MCF 10A (cell line): ENCODE results near the gene AARS2. TPM values are rescaled to one million over a fixed set of nuclear protein-coding genes. Genes with fewer than 3 reads are reported as not detected.
"Not testable (repeated sequence)": the region's sequence is repeated elsewhere in the genome, so short reads cannot be mapped to it uniquely, and the experiment has no call there.

Experiments
- BruUV-seq: library from RNA; stranded (reverse); fragments of 400-500 nt; replicated peaks from 2 replicates; lab custom pipeline; 2021; lab: Mats Ljungman, UMichigan
- CTCF ChIA-PET: fragments of 300-600 bp; sonication (Branson Sonifier 250); formaldehyde crosslinking; extraction: SDS; loops from one replicate; lab custom pipeline; 2021; ENCODE audit warnings: antibody characterized with exemption, inconsistent platforms; lab: Yijun Ruan, JAX
- POLR2A ChIA-PET: fragments of 300-600, 350-650 bp; sonication (Branson Sonifier 250); formaldehyde crosslinking; extraction: SDS; loops from one replicate; lab custom pipeline; 2020; ENCODE audit warnings: antibody characterized with exemption, inconsistent platforms; lab: Yijun Ruan, JAX
- DNase-seq: peaks from one replicate; pipeline ENCODE4 v3.0.0-alpha.2; 2018; ENCODE audit not compliant: unreplicated experiment
- H3K27ac Mint-ChIP-seq: one replicate; pipeline ENCODE4 v1.8.0; 2022; ENCODE audit warnings: mild to moderate bottlenecking, low read depth, mixed read lengths; ENCODE audit not compliant: unreplicated experiment
- H3K27me3 Mint-ChIP-seq: one replicate; pipeline ENCODE4 v1.8.0; 2022; ENCODE audit warnings: mixed read lengths; ENCODE audit not compliant: insufficient read depth, unreplicated experiment
- H3K36me3 Mint-ChIP-seq: one replicate; pipeline ENCODE4 v1.8.0; 2022; ENCODE audit warnings: mild to moderate bottlenecking, moderate library complexity, mixed read lengths; ENCODE audit not compliant: insufficient read depth, unreplicated experiment
- H3K4me1 Mint-ChIP-seq: one replicate; pipeline ENCODE4 v1.8.0; 2022; ENCODE audit warnings: mixed read lengths; ENCODE audit not compliant: insufficient read depth, unreplicated experiment
- H3K4me3 Mint-ChIP-seq: one replicate; pipeline ENCODE4 v1.8.0; 2022; ENCODE audit warnings: mild to moderate bottlenecking, moderate library complexity, mixed read lengths; ENCODE audit not compliant: unreplicated experiment
- H3K9me3 Mint-ChIP-seq: one replicate; pipeline ENCODE4 v1.8.0; 2022; ENCODE audit warnings: mixed read lengths; ENCODE audit not compliant: unreplicated experiment
- CTCF ChIP-seq: fragments of 200-600 bp; IDR thresholded peaks from one replicate; pipeline ENCODE4 v1.8.0; 2022; ENCODE audit warnings: antibody characterized with exemption, mild to moderate bottlenecking; ENCODE audit not compliant: unreplicated experiment
- intact Hi-C: fragments of 100-400 bp; cut with micrococcal nuclease; formaldehyde crosslinking; loops from 2 replicates; pipeline ENCODE4 v1.14.1; 2022
- total RNA-seq: library from RNA; stranded (reverse); gene quantifications from 2 replicates; pipeline ENCODE4 v1.2.3, GENCODE V29; 2022

AARS2 gene
- total RNA-seq, 1 experiment from 2014 or later: 15.5 TPM

- DNase-seq: no peak
- no TSS peak for BruUV-seq
- Mint-ChIP-seq H3K9me3 (no peaks in the 10 kb centered on the region), H3K36me3 (no peaks in the 10 kb centered on the region), H3K27ac (no peak overlapping the region), H3K27me3 (peaks cover 3% of the 10 kb centered on the region), H3K4me1 (no peaks in the 10 kb centered on the region), H3K4me3 (no peak overlapping the region)
- ChIA-PET POLR2A (no interaction called here), CTCF (interaction anchor here (0.6 kb wide), 1 partner anchor 13 kb away, joined by 3 read pairs; no protein-coding TSS in a partner anchor)
- intact Hi-C loops: no loop called here
- TF ChIP-seq CTCF: no peak
These were observed 36.9 kb upstream of the AARS2 start for GRCh38 chr6:44349904-44350649.

DNA sequence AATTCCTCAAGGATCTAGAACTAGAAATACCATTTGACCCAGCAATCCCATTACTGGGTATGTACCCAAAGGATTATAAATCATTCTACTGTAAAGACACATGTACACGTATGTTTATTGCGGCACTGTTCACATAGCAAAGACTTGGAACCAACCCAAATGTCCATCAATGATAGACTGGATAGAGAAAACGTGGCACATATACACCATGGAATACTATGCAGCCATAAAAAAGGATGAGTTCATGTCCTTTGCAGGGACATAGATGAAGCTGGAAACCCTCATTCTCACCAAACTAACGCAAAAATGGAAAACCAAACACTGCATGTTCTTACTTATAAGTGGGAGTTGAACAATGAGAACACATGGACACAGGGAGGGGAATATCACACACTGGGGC is 33.7 kb upstream of the AARS2 start:
- H3K36me3 Mint-ChIP-seq, POLR2A ChIA-PET, intact Hi-C loops, DNase-seq, BruUV-seq, H3K4me1 Mint-ChIP-seq, H3K27ac Mint-ChIP-seq, H3K4me3 Mint-ChIP-seq, H3K9me3 Mint-ChIP-seq: not testable (repeated sequence)
- CTCF ChIA-PET: interaction anchor here (0.6 to 1.0 kb wide), 2 partner anchors 9 to 14 kb away, joined by 3 read pairs; no protein-coding TSS in a partner anchor
- H3K27me3 Mint-ChIP-seq: peaks cover 35% of the 10 kb centered on the region

DNA sequence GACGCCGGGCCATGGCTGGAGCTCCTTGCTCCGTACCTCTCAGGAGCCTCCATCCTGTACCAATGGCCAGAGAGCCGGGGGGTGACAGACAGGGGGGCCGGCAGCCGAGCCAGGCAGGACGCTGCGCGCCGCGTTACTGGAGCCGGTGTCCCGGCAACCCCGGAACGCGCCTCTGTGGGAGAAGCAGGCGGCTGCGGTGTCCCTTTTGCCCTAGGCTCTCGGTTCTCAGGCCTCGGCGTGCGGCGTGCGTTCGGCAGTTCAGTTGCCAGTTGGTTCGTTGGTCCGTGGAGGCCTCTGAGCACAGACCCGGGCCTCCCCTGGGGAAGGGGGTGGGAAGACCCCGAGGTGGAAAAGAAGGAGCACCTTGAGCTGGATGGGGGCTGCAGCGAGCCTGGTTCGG is 29.3 kb upstream of the AARS2 start, which contains the start of gene SPATS1:
SPATS1 (plus strand) TSS at position 162 of the 400 bp plus-strand sequence. CDS start 446 bp downstream, outside the sequence.
- Mint-ChIP-seq H3K4me1 (no peaks in the 10 kb centered on the region), H3K27ac (no peak within 1 kb of the TSS), H3K27me3 (peaks cover 40% of the 10 kb centered on the region), H3K36me3 (no peaks in the 10 kb centered on the region), H3K4me3 (no peak within 1 kb of the TSS), H3K9me3 (no peaks in the 10 kb centered on the region)
- DNase-seq: no peak
- ChIA-PET POLR2A (no interaction called here), CTCF (interaction anchor here (1.3 to 2.1 kb wide), 3 partner anchors 29 to 74 kb away, joined by 4 to 6 read pairs (median 5); partner anchors contain the start of gene AARS2)
- BruUV-seq: no TSS peak
- no peak for TF ChIP-seq CTCF
- intact Hi-C loops: no loop called here

DNA sequence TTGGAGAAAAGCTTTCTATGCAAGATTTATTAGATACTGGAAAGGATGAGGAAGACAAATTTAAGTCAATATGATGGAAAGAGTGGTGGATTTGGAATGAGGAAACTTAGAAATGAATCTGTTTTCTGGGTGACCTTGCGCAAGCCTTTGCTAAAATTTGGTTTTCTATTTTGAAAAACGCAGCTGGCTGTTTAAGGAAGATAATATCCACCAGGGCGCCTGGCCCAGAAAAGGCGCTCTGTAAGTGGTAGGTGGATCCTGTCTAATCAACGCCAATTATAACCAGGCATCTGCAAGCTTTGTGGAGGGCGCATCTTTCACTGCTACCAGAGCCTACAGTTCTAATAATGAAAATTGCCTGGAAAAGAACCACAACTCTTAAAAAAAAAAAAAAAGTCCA is 28.9 kb upstream of the AARS2 start:
- H3K9me3 Mint-ChIP-seq: no peaks in the 10 kb centered on the region
- no TSS peak for BruUV-seq
- H3K36me3 Mint-ChIP-seq: no peaks in the 10 kb centered on the region
- H3K27ac Mint-ChIP-seq: no peak overlapping the region
- no peaks in the 10 kb centered on the region for H3K4me1 Mint-ChIP-seq
- intact Hi-C loops: no loop called here
- ChIA-PET POLR2A (interaction anchor here (0.9 kb wide), 1 partner anchor 46 kb away, joined by 3 read pairs; the partner anchor contains the start of gene CDC5L), CTCF (interaction anchor here (0.6 to 2.1 kb wide), 4 partner anchors 29 to 74 kb away, joined by 3 to 5 read pairs (median 4); partner anchors contain the start of gene AARS2)
- DNase-seq: no peak
- peaks cover 44% of the 10 kb centered on the region for H3K27me3 Mint-ChIP-seq
- TF ChIP-seq CTCF: no peak
- H3K4me3 Mint-ChIP-seq: no peak overlapping the region
